ENCODE data around the gene TDRD9.

DNA sequence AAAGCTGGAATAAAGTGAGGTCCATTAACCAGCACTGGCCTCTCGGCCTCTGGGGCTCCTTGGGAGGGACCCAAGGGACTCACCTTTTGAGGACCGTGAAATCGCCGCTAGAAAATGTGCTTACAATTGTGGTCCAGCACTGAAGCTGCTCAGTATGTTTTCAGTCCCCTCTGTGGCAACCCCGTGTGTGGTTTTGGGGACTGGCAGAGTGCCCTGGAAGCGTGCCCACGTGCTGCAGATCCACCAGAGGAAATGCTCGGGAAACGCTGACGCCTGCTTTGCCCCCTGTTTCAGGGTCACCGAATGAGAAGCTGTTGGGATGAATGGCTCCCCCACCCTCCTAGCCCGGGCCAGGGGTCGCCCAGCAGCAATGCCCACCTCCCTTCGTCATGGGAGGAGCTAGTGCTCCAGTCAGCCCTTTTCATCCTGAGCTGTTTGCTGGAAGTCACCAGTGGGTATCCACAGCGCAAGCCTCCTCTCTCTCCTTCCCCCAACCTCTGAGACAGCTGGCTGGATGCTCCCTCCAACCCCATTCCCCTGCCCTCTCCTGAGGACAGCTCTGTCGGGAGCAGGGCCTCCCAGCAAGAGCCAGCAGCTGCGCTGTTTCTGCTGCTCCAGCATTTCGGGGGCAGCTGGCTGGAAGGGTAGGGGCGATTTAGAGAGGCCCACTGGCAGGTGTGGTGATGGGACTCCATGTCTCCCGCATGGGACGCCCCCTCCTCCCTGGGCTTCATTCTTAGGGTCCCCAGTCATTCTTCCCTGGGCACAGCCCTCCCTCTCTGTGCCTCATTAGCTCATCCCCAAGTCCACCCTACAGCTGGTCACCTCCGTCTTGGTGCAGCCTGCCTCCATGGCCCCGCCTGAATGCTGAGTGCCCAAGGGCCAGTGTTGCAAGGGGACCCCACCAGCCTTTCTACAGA lies 47.6 kb upstream of the TDRD9 start:
- no peak for TF ChIP-seq EZH2phosphoT487 (IDR thresholded peaks at IDR 0.05; ENCODE audit: low read length)
- TF ChIP-seq, protein P1, sequence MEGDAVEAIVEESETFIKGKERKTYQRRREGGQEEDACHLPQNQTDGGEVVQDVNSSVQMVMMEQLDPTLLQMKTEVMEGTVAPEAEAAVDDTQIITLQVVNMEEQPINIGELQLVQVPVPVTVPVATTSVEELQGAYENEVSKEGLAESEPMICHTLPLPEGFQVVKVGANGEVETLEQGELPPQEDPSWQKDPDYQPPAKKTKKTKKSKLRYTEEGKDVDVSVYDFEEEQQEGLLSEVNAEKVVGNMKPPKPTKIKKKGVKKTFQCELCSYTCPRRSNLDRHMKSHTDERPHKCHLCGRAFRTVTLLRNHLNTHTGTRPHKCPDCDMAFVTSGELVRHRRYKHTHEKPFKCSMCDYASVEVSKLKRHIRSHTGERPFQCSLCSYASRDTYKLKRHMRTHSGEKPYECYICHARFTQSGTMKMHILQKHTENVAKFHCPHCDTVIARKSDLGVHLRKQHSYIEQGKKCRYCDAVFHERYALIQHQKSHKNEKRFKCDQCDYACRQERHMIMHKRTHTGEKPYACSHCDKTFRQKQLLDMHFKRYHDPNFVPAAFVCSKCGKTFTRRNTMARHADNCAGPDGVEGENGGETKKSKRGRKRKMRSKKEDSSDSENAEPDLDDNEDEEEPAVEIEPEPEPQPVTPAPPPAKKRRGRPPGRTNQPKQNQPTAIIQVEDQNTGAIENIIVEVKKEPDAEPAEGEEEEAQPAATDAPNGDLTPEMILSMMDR (IDR thresholded peaks at IDR 0.05; ENCODE audit: low read length): no peak
- TF ChIP-seq EZH2 (optimal IDR thresholded peaks at IDR 0.05; ENCODE audit: low read depth, low read length): no peak

Measured in MM.1S (cell line).